PC-3 (cell line): ENCODE results near the gene CDH13. TPM values are rescaled to one million over a fixed set of nuclear protein-coding genes. Genes with fewer than 3 reads are reported as not detected.

Source experiments
- ATAC-seq: fragments of 200-7000 bp; cut with Tn5 transposase; 2 replicates; pipeline ENCODE4 v1.9.1; 2020; ENCODE audit warnings: mild to moderate bottlenecking, moderate library complexity
- BruUV-seq: library from RNA; stranded (reverse); fragments of 400-500 nt; replicated peaks from 2 replicates; lab custom pipeline; 2021; lab: Mats Ljungman, UMichigan
- CTCF ChIA-PET: fragments of 300-600 bp; sonication (Branson Sonifier 250); formaldehyde crosslinking; loops from one replicate; lab custom pipeline; 2022; ENCODE audit warnings: antibody characterized with exemption; lab: Charles Lee
- POLR2A ChIA-PET: fragments of 300-600 bp; sonication (Branson Sonifier 250); formaldehyde crosslinking; loops from one replicate; lab custom pipeline; 2022; ENCODE audit warnings: antibody characterized with exemption; ENCODE audit not compliant: unreplicated experiment; lab: Charles Lee
- DNase-seq: peaks from one replicate; pipeline ENCODE4 v3.0.0-alpha.2; 2015
- H2AFZ ChIP-seq: fragments of 300-600 bp; sonication (generic); 2 replicates; pipeline ENCODE4 v1.6.0; 2016; ENCODE audit warnings: antibody characterized with exemption, low read length
- H3F3A ChIP-seq: fragments of 300-600 bp; sonication (generic); one replicate; pipeline ENCODE4 v1.6.0; 2017; ENCODE audit warnings: antibody characterized with exemption, low read length, control low read depth, mild to moderate bottlenecking; ENCODE audit not compliant: unreplicated experiment
- H3K27ac ChIP-seq: fragments of 300-600 bp; sonication (generic); 2 replicates; pipeline ENCODE4 v1.5.1; 2016; ENCODE audit warnings: mild to moderate bottlenecking, low read length
- H3K27me3 ChIP-seq: fragments of 300-600 bp; sonication (generic); 2 replicates; pipeline ENCODE4 v1.6.1; 2016; ENCODE audit warnings: low read length, mixed read lengths
- H3K36me3 ChIP-seq: fragments of 300-600 bp; sonication (generic); 2 replicates; pipeline ENCODE4 v1.6.1; 2016; ENCODE audit warnings: low read depth, mixed run types, low read length, mixed read lengths
- H3K4me1 ChIP-seq: fragments of 300-600 bp; sonication (generic); 2 replicates; pipeline ENCODE4 v1.5.1; 2016; ENCODE audit warnings: low read length; ENCODE audit not compliant: insufficient read depth
- H3K4me2 ChIP-seq: fragments of 300-600 bp; sonication (generic); 2 replicates; pipeline ENCODE4 v1.6.0; 2016; ENCODE audit warnings: low read length
- H3K4me3 ChIP-seq: fragments of 300-600 bp; sonication (generic); 2 replicates; pipeline ENCODE4 v1.5.1; 2016; ENCODE audit warnings: mild to moderate bottlenecking, low read length, mixed read lengths
- H3K79me2 ChIP-seq: fragments of 300-600 bp; sonication (generic); 2 replicates; pipeline ENCODE4 v1.6.1; 2017; ENCODE audit warnings: low read length, mixed read lengths
- H3K9ac ChIP-seq: fragments of 300-600 bp; sonication (generic); 2 replicates; pipeline ENCODE4 v1.6.0; 2016; ENCODE audit warnings: mild to moderate bottlenecking, low read length
- H3K9me2 ChIP-seq: fragments of 300-600 bp; sonication (generic); replicated peaks from 2 replicates; pipeline ENCODE4 v1.6.1; 2016; ENCODE audit warnings: mixed run types, low read length, mixed read lengths
- H3K9me3 ChIP-seq: fragments of 300-600 bp; sonication (generic); 2 replicates; pipeline ENCODE4 v1.6.1; 2016; ENCODE audit warnings: low read length, mixed read lengths
- H4K20me1 ChIP-seq: fragments of 300-600 bp; sonication (generic); 2 replicates; pipeline ENCODE4 v1.6.1; 2016; ENCODE audit warnings: low read length, mixed read lengths
- CTCF ChIP-seq: fragments of 300-600 bp; sonication (generic); conservative IDR thresholded peaks from 2 replicates; pipeline ENCODE4 v1.5.1; 2017; ENCODE audit warnings: antibody characterized with exemption, low read depth, mild to moderate bottlenecking, low read length
- EZH2 ChIP-seq: fragments of 300-600 bp; sonication (generic); IDR thresholded peaks from one replicate; pipeline ENCODE4 v1.6.1; 2017; ENCODE audit warnings: antibody characterized with exemption, mild to moderate bottlenecking, low read length; ENCODE audit not compliant: unreplicated experiment
- EZH2phosphoT487 ChIP-seq: fragments of 300-600 bp; sonication (generic); IDR thresholded peaks from 2 replicates; pipeline ENCODE4 v1.6.1; 2018; ENCODE audit warnings: mild to moderate bottlenecking, antibody characterized with exemption, low read length, borderline replicate concordance
- intact Hi-C: fragments of 100-400 bp; cut with micrococcal nuclease; formaldehyde crosslinking; loops from 2 replicates; pipeline ENCODE4 v1.9.0; 2023
- total RNA-seq: library from RNA; depleted of rRNA; stranded (reverse); fragments of >200 nt; gene quantifications from 2 replicates; pipeline ENCODE4 v1.2.3, GENCODE V29; 2014

Gene CDH13
- total RNA-seq, 1 experiment from 2014 or later = 0.36 TPM

GRCh38 chr16:83721676-83722075 is 1094.9 kb downstream of the CDH13 start:
- no peaks in the 10 kb centered on the region for H3F3A ChIP-seq
- no peak overlapping the region for H3K27ac ChIP-seq
- no TSS peak for BruUV-seq
- H3K9me2 ChIP-seq = no peaks in the 10 kb centered on the region
- no peaks in the 10 kb centered on the region for H3K79me2 ChIP-seq
- no peaks in the 10 kb centered on the region for H3K4me1 ChIP-seq
- no peak for DNase-seq
- no peak for ATAC-seq
- intact Hi-C loops = no loop called here
- H3K4me3 ChIP-seq = no peak overlapping the region
- H3K9ac ChIP-seq = no peak overlapping the region
- TF ChIP-seq EZH2phosphoT487 (no peak), CTCF (no peak), EZH2 (no peak)
- POLR2A ChIA-PET = no interaction called here
- H3K27me3 ChIP-seq = peaks cover 4% of the 10 kb centered on the region; the same call in 1 of the 2 replicates
- H3K36me3 ChIP-seq = no peaks in the 10 kb centered on the region
- H3K9me3 ChIP-seq = no peaks in the 10 kb centered on the region
- CTCF ChIA-PET = no interaction called here
- H2AFZ ChIP-seq = no peak overlapping the region
- no peaks in the 10 kb centered on the region for H4K20me1 ChIP-seq
- no peak overlapping the region for H3K4me2 ChIP-seq

DNA sequence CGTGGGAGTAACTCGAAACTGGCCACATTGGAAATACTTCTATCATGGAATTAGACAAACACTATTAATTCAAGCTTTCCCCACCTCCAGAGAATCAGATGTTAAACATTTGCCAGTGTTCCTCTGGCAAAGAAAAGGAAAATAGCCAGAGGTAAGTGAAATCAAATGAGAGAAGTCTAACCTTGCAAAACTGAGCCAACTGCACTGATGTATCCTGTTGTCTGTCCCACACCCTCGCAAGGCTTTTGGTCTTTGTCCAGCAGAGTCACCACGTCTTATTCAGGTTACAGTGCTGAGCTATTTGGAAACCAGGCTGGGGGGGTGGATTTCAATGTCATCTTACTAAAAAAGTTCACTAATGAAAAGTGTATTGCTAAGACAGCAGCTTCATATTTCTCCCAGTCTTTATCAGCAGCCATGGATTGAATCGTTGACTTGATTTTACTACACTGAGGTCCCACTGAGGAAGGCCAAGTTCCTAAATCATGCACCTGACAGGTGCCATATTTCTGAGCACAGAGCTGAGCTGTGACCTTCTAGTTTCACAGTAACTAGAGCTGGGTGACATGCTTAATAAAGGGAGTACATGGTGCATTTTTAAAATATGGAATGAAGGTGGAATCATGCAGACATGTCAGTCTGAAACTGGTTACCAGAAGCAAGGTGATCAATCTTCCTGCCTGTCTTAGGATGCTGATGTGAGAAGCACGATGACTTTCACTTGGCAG is 1095.9 kb downstream of the CDH13 start:
- no peaks in the 10 kb centered on the region for H3K9me3 ChIP-seq
- no peaks in the 10 kb centered on the region for H3F3A ChIP-seq
- no peak overlapping the region for H3K4me3 ChIP-seq
- no peaks in the 10 kb centered on the region for H3K36me3 ChIP-seq
- ATAC-seq (no peak), DNase-seq (no peak)
- H3K27ac ChIP-seq = no peak overlapping the region
- no peak for TF ChIP-seq CTCF
- TF ChIP-seq EZH2 = no peak
- TF ChIP-seq EZH2phosphoT487 = no peak
- H3K9me2 ChIP-seq = no peaks in the 10 kb centered on the region
- H3K9ac ChIP-seq = no peak overlapping the region
- no peaks in the 10 kb centered on the region for H3K79me2 ChIP-seq
- H3K27me3 ChIP-seq = peaks cover 6% of the 10 kb centered on the region
- ChIA-PET POLR2A (no interaction called here), CTCF (no interaction called here)
- no peaks in the 10 kb centered on the region for H4K20me1 ChIP-seq
- H2AFZ ChIP-seq = no peak overlapping the region
- intact Hi-C loops = no loop called here
- BruUV-seq = no TSS peak
- no peaks in the 10 kb centered on the region for H3K4me1 ChIP-seq
- H3K4me2 ChIP-seq = no peak overlapping the region

DNA sequence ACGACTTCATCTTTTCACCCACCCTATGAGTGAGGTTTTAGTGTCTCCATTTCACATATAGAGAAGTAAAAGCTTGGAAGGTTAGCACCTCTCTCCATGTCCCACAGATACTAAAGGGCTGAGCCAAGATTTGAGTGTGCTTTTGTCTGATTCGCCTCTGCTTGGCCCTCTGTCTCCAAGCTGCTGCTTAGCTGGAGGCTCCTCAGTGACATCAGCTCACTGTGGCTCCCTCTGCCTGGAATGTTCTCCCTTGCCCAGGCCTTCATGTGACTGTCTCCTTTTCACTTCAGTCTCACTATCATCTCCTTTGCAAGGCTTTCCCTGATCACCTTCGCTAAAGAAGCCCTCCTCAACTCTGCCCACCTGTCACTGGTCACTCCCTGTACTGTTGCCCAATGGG is 1096.5 kb downstream of the CDH13 start:
- Histone ChIP-seq H2AFZ (no peak overlapping the region), H3K27me3 (peaks cover 13% of the 10 kb centered on the region), H3K27ac (no peak overlapping the region), H3F3A (no peaks in the 10 kb centered on the region), H3K4me1 (no peaks in the 10 kb centered on the region), H3K79me2 (no peaks in the 10 kb centered on the region), H3K36me3 (no peaks in the 10 kb centered on the region), H4K20me1 (no peaks in the 10 kb centered on the region), H3K9me3 (no peaks in the 10 kb centered on the region), H3K4me2 (no peak overlapping the region), H3K9me2 (no peaks in the 10 kb centered on the region), H3K9ac (no peak overlapping the region), H3K4me3 (no peak overlapping the region)
- no TSS peak for BruUV-seq
- ATAC-seq = no peak
- no peak for DNase-seq
- ChIA-PET CTCF (no interaction called here), POLR2A (no interaction called here)
- TF ChIP-seq CTCF = no peak
- no peak for TF ChIP-seq EZH2
- TF ChIP-seq EZH2phosphoT487 = no peak
- intact Hi-C loops = no loop called here
